ENCODE measurements around the gene ABCB1.

GRCh38 chr7:87482115-87482514, 118.6 kb downstream of the ABCB1 start:
- no peak for TF ChIP-seq POLR2A (IDR thresholded peaks at IDR 0.05)
- TF ChIP-seq, protein P1, sequence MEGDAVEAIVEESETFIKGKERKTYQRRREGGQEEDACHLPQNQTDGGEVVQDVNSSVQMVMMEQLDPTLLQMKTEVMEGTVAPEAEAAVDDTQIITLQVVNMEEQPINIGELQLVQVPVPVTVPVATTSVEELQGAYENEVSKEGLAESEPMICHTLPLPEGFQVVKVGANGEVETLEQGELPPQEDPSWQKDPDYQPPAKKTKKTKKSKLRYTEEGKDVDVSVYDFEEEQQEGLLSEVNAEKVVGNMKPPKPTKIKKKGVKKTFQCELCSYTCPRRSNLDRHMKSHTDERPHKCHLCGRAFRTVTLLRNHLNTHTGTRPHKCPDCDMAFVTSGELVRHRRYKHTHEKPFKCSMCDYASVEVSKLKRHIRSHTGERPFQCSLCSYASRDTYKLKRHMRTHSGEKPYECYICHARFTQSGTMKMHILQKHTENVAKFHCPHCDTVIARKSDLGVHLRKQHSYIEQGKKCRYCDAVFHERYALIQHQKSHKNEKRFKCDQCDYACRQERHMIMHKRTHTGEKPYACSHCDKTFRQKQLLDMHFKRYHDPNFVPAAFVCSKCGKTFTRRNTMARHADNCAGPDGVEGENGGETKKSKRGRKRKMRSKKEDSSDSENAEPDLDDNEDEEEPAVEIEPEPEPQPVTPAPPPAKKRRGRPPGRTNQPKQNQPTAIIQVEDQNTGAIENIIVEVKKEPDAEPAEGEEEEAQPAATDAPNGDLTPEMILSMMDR (IDR thresholded peaks at IDR 0.05): no peak
- no peak for TF ChIP-seq POLR2AphosphoS5 (IDR thresholded peaks at IDR 0.05)
- TF ChIP-seq EP300 (IDR thresholded peaks at IDR 0.05; ENCODE audit: low read depth): no peak

Data from transverse colon (tissue), 4 donors.